K562 (cell line): ENCODE measurements around the gene BCL10. TPM values are rescaled to one million over a fixed set of nuclear protein-coding genes. Genes with fewer than 3 reads are reported as not detected.

ENCODE experiments used
- ATAC-seq: fragments of 200-7000 bp; cut with Tn5 transposase; 3 replicates; pipeline ENCODE4 v1.9.1; 2020; ENCODE audit warnings: moderate library complexity
- BruUV-seq: library from RNA; stranded (reverse); fragments of 400-500 nt; replicated peaks from 2 replicates; lab custom pipeline; 2021; lab: Mats Ljungman, UMichigan
- CTCF ChIA-PET: fragments of 300-600 bp; formaldehyde crosslinking; extraction: SDS; loops from one replicate; lab custom pipeline; 2021; ENCODE audit warnings: low intra/inter-chr PET ratio; lab: Yijun Ruan, JAX
- POLR2A ChIA-PET: fragments of 300-600, 350-650 bp; sonication (Branson Sonifier 250); formaldehyde crosslinking; extraction: SDS; loops from one replicate; lab custom pipeline; 2021; ENCODE audit warnings: antibody characterized with exemption, inconsistent platforms; lab: Yijun Ruan, JAX
- DNase-seq, 4 experiments: peaks; one replicate each; pipeline versions ENCODE4 v3.0.0 to v3.0.0-alpha.2; 2011 to 2018; ENCODE audit warnings: low spot score in 3 of 4, mixed read lengths in 3 of 4; ENCODE audit errors: extremely low read depth in 1 of 4
- FAIRE-seq: peaks from 2 replicates; lab custom pipeline; 2011; peaks lifted over from hg19 to GRCh38; lab: Jason Lieb, UNC
- H2AFZ ChIP-seq: 2 replicates; pipeline ENCODE4 v1.6.0; 2011; ENCODE audit warnings: low read depth, low read length, control low read depth, inconsistent platforms
- H3K27ac ChIP-seq: fragments of 200-600 bp; 3 replicates; pipeline ENCODE4 v1.8.0; 2011; ENCODE audit warnings: low read depth, mild to moderate bottlenecking, control low read depth, inconsistent platforms, low read length, moderate library complexity, mixed read lengths; ENCODE audit errors: extremely low read depth
- H3K27me3 ChIP-seq, 2 experiments: fragments of 300-600 bp in 1 of 2; 2 replicates in 1 of 2; 3 replicates in 1 of 2; pipeline versions ENCODE4 v1.6.0 to v1.8.0; 2011; ENCODE audit warnings: inconsistent platforms in 2 of 2, low read length in 2 of 2, mild to moderate bottlenecking in 1 of 2, mixed read lengths in 1 of 2, moderate library complexity in 1 of 2; ENCODE audit not compliant: control insufficient read depth in 2 of 2, insufficient read depth in 2 of 2
- H3K36me3 ChIP-seq: fragments of 300-600 bp; 3 replicates; pipeline ENCODE4 v1.8.0; 2011; ENCODE audit warnings: mild to moderate bottlenecking, low read length, inconsistent platforms; ENCODE audit not compliant: control insufficient read depth, insufficient read depth
- H3K4me1 ChIP-seq, 2 experiments: fragments of 200-600 bp in 1 of 2; replicated peaks in 1 of 2; 2 replicates in 1 of 2; 3 replicates in 1 of 2; pipeline versions ENCODE4 v1.5.1 to v1.8.0; 2011; ENCODE audit warnings: inconsistent platforms in 2 of 2, low read length in 2 of 2, mild to moderate bottlenecking in 1 of 2, mixed read lengths in 1 of 2, moderate library complexity in 1 of 2; ENCODE audit not compliant: control insufficient read depth in 2 of 2, insufficient read depth in 2 of 2
- H3K4me2 ChIP-seq: 2 replicates; pipeline ENCODE4 v1.6.1; 2011; ENCODE audit warnings: low read length, control low read depth, inconsistent platforms, mixed read lengths; ENCODE audit not compliant: insufficient read depth
- H3K4me3 ChIP-seq: fragments of 200-600 bp; sonication (generic), shearing (Covaris generic); 2 replicates; pipeline ENCODE4 v1.5.1; 2016; ENCODE audit warnings: control low read depth, inconsistent platforms
- H3K79me2 ChIP-seq: fragments of 200-600 bp; 3 replicates; pipeline ENCODE4 v1.8.0; 2011; ENCODE audit warnings: low read length, inconsistent platforms; ENCODE audit not compliant: control insufficient read depth, insufficient read depth
- H3K9ac ChIP-seq, 2 experiments: 2 replicates each; pipeline versions ENCODE4 v1.6.0 to v1.6.1; 2011; ENCODE audit warnings: low read depth in 2 of 2, low read length in 2 of 2, control low read depth in 1 of 2, inconsistent platforms in 1 of 2, mild to moderate bottlenecking in 1 of 2, mixed read lengths in 1 of 2; ENCODE audit not compliant: insufficient read depth in 1 of 2
- H3K9me1 ChIP-seq: one replicate; pipeline ENCODE4 v1.6.0; 2011; ENCODE audit warnings: inconsistent platforms, mild to moderate bottlenecking, low read length, moderate library complexity; ENCODE audit not compliant: control insufficient read depth, insufficient read depth
- H3K9me3 ChIP-seq: replicated peaks from 2 replicates; pipeline ENCODE4 v1.5.1; 2011; ENCODE audit warnings: low read depth, low read length, inconsistent platforms; ENCODE audit not compliant: control insufficient read depth, insufficient read depth
- H4K20me1 ChIP-seq: replicated peaks from 2 replicates; pipeline ENCODE4 v1.6.1; 2011; ENCODE audit warnings: low read length, inconsistent platforms, mixed read lengths; ENCODE audit not compliant: control insufficient read depth, insufficient read depth
- CREB5 ChIP-seq: fragments of 250-450 bp; sonication (Bioruptor Pico); IDR thresholded peaks from 2 replicates; pipeline ENCODE4 v1.5.0; 2020; ENCODE audit warnings: mild to moderate bottlenecking
- SREBF2 ChIP-seq: sonication (generic); formaldehyde crosslinking; IDR thresholded peaks from 2 replicates; pipeline ENCODE4 v1.4.0; 2020; ENCODE audit warnings: mild to moderate bottlenecking, missing genetic modification reagents
- WGBS: fragments of 100-300 bp; shearing (Covaris generic); methylation state at CpG from one replicate; pipeline ENCODE4 v1.1.6; 2016; ENCODE audit warnings: low coverage, mixed read lengths; ENCODE audit not compliant: insufficient coverage; ENCODE audit errors: missing lambda C conversion rate; 5-methylcytosine and 5-hydroxymethylcytosine counted together
- in situ Hi-C: fragments of 300-500 bp; cut with MboI; formaldehyde crosslinking; loops from 4 replicates; pipeline ENCODE4 v1.15.0; 2018; ENCODE audit warnings: inconsistent platforms, mixed read lengths
- intact Hi-C: fragments of 100-400 bp; cut with micrococcal nuclease; formaldehyde crosslinking; loops from 2 replicates; pipeline ENCODE4 v1.14.2; 2022
- polyA plus RNA-seq, 8 experiments: library from polyadenylated mRNA; depleted of rRNA in 4 of 8; stranded (reverse) in 5 of 8; unstranded in 3 of 8; fragments of >200 nt; fragmentation: Nextera tagmentation in 2 of 8; fragmentation: Illumina TruSeq in 1 of 8; extraction: Ambion mirVana in 2 of 8; extraction: Trizol in 1 of 8; gene quantifications; 2 replicates each; pipeline versions ENCODE4 v1.2.1 to v1.2.3, GENCODE V29; 2011 to 2014; ENCODE audit warnings: inconsistent platforms in 1 of 8, missing spikeins in 1 of 8
- total RNA-seq, 7 experiments: library from RNA; depleted of rRNA in 6 of 7; stranded (reverse); fragments of >200 nt in 6 of 7; fragmentation: Illumina TruSeq in 2 of 7; extraction: Trizol in 2 of 7; gene quantifications; 2 replicates each; pipeline versions ENCODE4 v1.2.1 to v1.2.3, GENCODE V29; 2011 to 2021; ENCODE audit warnings: low replicate concordance in 1 of 7

BCL10 gene
- total and polyA plus RNA-seq, 9 of the 15 experiments (the other 6 are each of a cell fraction or from before 2014, with no cell fraction given): 8.0 to 19.4 (median 12.3) TPM

DNA sequence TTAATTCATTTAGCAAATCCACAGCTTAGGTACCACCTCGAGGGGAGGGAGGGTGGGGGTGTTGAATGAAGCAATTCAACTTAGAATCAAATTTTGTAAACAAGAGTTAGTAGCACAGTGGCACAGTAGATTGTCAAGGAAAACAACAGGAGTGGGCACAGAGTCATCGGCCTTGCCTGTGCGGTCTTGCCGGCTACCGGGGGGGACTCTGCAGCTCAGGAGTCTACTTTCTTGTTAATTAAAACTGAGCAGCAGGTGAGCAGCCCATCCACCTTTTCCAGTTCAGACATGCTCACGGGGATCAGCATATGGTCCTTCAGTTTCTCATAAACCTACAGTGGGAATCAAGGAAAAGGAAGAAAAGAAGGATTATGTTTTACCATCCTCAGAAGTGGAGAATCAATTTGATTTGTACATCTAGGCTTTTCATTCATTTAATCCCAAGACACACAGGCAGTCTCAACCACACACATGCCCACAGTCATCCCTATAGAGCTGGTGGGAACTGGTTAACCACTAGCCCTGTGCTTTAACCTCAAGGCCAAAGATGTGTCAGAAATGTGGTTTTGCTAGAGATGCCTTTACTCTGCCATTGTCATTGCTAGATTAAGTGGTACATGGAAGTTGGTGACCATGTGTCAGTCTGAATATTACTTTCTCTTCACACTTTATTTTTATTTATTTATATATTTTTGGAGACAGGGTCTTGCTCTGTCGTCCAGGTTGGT, 45.0 kb upstream of the BCL10 start:
- ChIA-PET POLR2A (no interaction called here), CTCF (interaction anchor here (0.7 kb wide), 1 partner anchor 942 kb away, joined by 3 read pairs; no protein-coding TSS in a partner anchor)
- FAIRE-seq (no peak), DNase-seq (no peak), ATAC-seq (no peak)
- Histone ChIP-seq H3K27me3 (peaks cover 5 to 6% of the 10 kb centered on the region in 2 experiments; a peak in 3 of 5 replicates), H3K4me3 (no peak overlapping the region), H3K9ac (no peak overlapping the region), H4K20me1 (no peaks in the 10 kb centered on the region), H3K9me1 (no peaks in the 10 kb centered on the region), H3K4me1 (no peaks in the 10 kb centered on the region), H2AFZ (no peak overlapping the region), H3K27ac (no peak overlapping the region), H3K36me3 (no peaks in the 10 kb centered on the region), H3K9me3 (no peaks in the 10 kb centered on the region), H3K79me2 (no peaks in the 10 kb centered on the region), H3K4me2 (no peak overlapping the region)
- intact Hi-C loops (no loop called here), in situ Hi-C loops (no loop called here)
- 5% methylated on average over 6 of the region's 7 CpGs for WGBS
- TF ChIP-seq SREBF2 (no peak), CREB5 (CRISPR knock-in tag) (no peak)
- BruUV-seq: no TSS peak
